ENCODE results near the gene MFAP3L.

The MFAP3L gene

DNA sequence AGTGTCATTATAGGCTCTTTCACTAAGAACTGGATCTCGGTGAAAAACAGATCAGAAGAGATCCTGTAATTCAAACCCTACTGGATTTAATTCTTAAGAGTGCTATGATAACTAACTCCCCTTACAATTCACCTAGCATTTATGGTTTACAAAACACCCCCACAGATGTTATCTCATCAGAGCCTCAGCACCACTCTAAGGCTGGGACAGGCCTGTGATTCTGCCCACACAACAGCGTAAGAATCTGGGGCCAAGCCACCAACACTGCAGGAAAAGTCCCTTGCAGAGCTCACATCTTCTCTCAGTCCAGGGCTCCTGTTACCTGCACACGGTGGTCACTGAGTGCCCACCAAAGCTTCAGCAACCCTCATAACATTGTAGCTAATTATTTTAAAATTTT, 8.9 kb downstream of the MFAP3L start:
- no peak for DNase-seq

DNA sequence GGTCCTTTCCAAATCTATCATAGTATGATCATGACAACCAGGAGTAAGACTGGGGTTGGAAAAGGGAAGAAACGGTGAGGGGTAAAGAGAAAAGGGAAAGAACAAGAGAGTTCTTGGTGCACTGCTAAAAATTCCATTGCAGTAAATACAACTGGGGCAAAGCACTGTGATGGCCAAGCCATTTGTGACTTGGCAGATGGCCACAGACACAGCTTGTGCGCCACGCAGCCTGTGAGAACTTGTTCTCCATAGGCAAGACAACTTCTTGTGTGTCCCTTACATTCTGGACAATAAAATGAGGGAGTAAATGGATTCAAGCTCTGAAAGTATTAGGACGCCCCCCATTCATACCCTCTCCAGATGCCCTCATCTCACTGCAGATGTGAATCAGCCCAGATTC, 10.9 kb downstream of the MFAP3L start:
- DNase-seq: no peak

DNA sequence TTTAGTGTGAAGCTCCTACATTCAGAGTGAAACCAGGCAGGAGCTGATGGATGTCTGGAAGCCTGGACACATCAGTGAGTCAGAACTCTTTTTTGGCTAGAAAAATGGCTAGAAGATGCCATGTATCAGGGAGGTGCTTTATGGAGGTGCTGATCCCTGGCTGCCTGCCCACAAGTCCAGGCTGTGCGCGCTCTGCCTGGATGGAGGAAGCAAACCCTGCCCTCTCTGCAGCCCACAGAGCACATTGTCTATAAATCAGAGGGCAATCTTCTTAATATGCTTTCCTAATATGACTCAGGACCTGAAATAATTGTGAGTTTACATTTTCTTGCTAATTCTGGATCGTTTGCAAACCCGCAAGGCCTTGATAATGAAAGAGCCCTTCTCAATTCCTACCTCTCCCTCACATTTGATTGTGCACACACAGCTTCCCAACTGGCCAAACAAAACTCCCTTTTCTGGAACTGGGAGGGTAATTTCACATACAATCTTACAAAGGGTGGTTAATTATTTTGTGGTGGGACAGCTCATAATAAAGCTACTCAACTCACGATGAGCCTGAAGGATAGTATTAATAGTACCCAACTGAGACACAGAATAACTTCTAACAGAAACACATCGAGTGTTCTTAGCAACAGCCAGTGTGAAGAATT, 11.7 kb downstream of the MFAP3L start:
- no peak for DNase-seq

DNA sequence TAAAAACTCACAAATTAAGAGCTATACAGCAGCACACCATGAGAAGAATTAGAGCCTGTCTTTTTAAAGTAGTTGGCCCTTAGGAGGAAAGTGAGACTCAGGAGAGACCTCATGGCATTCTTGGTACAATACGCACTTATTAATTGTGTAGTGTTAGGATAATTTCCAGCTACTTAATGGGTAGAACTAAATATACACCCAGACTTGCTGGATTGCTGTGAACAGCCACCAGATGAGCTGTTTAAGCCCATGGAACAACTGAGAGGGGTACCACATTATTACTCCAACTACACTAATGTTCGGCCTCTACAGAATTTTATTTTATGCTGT, 13.6 kb downstream of the MFAP3L start:
- no peak for DNase-seq

DNA sequence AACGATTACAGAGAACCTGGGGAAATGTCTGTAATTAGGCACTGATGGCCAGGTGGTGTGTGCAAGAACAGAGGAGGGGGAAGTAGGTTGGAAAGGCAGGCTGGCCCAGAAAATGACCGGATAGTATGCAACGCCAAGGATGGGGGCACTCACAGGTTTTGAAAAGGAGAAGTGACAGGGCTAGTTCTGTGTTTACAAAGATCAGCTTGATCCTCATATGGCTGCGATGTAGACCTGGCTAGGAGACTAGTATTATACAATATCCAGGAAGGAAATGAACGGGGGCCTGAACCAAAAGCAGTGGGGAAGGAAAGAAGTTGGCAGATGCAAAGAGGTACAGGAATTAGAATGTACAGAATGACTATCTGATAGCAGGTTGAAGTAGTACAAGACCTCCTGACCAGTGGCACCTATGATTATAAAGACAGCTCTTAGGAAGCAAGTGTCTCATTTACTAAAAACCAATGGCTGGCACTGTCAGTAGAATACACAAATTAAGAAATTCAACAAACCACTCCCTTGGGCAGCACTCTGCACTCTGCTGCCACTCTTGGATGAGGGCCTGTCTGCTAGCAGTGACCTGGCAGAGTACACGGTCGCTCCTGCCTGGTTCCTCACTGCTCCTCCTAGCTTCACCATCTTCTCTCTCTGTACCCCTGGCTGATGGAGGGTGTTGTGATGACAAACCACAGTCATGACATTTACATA, 14.1 kb downstream of the MFAP3L start:
- no peak for DNase-seq

DNA sequence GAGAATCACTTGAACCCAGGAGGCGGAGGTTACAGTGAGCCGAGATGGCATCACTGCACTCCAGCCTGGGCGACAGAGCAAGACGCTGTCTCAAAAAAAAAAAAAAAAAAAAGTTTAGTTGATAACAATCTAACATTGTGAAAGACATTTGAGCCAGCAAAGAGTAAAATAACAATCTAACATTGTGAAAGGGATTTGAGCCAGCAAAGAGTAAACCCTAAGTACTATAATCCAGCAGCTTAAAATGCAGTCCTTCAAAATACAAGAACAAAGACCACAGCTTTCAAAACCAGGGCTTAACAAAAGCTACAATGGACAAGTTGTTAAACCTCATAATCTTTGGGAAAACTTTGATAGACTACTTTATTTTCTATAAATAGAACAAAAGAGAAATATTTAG, 16.9 kb downstream of the MFAP3L start:
- DNase-seq: no peak

DNA sequence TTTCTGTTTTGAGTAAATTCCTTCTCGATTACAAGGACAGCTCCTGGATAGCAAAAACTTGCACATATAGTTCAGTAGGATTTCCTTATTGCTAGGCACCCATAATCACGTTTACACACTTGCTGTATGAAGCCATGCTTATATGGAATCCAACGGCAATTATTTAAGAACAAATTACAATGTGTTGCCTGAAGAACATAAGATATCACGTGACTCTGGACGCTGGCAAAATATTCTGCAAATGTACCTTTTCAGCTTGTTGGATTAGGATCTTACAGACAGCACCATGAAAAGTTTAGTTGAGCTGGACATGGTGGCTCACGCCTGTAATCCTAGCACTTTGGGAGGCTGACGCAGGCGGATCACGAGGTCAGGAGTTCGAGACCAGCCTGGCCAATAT, 17.4 kb downstream of the MFAP3L start:
- DNase-seq: no peak

GRCh38 chr4:170008371-170008770, 17.8 kb downstream of the MFAP3L start:
- DNase-seq: no peak

GRCh38 chr4:170007113-170007512, 19.1 kb downstream of the MFAP3L start:
- DNase-seq: no peak

GRCh38 chr4:170005472-170005871, 20.7 kb downstream of the MFAP3L start:
- no peak for DNase-seq

- no peak for DNase-seq
Observed at GRCh38 chr4:170004651-170005295, 21.4 kb downstream of the MFAP3L start.

DNA sequence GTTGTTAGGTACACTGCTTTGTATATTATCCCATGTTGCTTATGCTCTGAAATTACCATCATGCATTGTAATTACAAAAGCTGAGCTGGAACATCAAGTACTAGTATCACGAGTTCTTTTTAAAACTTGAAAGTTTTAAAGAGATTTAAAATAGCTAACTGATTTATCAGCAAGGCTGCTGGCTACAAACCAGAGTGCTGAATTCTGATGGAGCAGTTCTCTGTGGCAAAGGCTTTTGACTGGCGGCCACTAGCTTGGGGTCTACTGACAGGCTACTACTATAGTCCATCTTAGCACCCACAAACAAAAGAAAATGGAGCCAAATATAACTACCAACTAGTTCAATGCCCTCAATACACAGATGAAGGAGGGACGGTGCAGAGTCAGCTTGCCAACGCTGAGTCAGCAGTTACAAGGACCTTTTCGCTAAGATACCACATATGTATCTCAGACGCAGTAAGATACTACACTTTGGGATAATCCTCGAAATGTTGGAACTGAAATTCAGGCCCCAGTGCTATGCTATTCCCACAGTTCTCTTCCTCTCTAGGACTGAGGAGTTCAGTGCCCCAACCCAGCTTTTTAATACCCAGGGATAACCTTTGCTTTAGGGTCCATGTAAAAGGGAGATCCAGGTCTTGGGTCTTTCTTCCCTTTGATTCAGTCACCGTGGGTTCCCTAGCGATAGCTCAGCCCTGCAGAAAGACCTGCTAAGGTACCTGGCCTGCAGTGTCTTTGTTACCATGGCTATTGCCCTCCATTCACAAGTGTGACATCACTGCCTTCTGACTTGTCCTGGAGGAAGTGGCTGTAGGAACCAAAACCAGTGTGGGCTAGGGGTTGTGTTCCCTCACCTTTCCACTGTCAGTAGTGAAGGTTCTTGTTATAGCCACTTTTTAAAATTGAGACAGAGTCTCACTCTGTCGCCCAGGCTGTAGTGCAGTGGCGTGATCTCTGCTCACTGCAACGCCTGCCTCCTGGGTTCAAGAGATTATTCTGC, 22.8 kb downstream of the MFAP3L start:
- DNase-seq: no peak

- no peak for DNase-seq
Observed at GRCh38 chr4:170001745-170002267, 24.4 kb downstream of the MFAP3L start.

DNA sequence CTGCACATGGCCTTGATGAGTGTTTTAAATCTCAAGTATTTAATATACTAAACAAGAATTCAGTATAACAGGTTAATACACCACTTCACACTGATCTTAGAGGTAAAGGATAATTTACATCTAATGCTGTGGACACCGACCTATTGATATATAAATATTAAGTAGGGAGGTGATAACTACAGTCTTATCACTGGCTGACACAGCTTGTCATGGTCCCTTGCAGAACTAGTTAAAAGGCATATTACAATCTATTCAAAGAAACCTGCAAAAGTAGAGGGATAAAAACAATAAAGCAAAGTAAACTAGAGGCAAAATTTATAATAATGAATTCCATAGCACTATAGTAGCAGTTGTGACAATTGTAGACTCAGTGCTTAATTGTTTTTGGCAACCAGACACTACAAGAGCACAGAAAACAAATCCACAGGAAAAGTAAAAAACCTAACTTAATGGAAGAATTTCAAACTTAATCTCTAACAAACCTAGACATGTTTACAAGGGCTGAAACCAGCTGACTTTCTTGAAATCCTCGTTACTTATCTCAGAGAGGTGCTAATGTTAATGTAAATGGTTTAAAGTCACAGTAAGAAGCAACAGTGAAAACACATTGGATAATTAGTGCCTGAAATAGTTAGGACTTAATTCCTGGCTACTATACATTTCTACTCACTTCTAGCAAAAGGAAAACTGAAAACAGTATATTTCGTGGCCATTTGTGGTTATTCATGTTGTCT, 25.0 kb downstream of the MFAP3L start:
- no peak for DNase-seq

GRCh38 chr4:169999923-170000322, 26.3 kb downstream of the MFAP3L start:
- no peak for DNase-seq

- no peak for DNase-seq
Observed at GRCh38 chr4:169998981-169999380, 27.2 kb downstream of the MFAP3L start.

- DNase-seq: no peak
Observed at GRCh38 chr4:169996379-169997240, 29.6 kb downstream of the MFAP3L start.

GRCh38 chr4:169993531-169993930, 32.7 kb downstream of the MFAP3L start:
- no peak for DNase-seq

DNA sequence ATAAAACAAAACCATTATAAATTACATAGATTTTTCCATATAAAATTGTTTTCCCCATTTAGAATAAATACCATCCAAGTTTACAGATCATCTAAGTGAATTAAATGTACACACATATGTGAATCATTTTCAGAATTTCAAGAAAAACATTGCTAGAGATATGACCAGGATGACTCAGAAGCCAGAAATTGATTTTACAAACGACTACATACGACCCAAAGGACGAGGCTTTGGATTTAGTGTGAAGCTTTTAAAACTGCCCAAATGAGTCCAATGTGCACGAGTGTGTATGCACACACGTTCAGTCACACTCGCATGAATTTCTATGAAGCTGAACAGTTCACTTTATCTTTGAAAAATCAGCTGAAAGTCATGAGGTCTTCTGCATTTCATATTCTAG, 37.9 kb downstream of the MFAP3L start:
- no peak for DNase-seq

DNA sequence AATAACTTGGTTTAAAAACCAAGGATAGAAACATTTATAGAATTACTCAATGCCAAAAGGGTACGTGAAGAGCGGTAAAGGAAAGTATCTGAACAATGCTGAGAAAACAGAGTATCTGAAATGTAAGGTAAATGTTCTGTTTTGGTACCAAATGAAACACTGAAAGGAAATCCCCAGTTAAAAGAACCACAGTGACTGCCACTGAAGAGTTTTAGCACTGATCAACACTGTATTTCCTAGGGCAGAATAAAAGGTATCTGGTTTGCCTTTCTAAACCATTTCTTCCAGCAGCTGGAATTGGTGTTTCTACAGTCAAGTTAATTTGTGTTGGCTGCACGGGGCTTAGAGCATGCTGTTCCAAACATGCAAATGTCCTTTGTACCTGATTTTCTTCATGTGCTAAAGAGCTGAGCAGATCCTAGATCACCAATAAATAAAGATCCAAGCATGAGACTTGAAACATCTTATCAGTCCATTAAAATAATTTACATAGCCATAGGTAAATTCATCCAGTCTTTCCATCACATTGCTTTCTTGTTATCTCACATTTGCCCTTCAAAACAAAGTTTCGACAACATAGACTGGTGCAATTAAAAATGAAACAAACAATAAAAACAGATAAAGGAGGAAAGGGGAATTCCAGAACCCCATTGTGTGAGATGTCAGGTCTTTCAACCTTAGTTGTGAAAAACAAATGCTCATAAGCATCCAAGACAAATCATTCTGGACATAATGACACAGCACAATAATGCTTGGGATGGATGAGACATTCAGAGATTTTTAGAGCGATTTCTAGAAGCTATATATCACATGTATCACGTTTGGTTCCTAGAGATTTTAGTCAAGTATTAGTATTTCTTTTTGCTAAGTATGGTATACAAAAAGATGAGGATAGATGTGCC, 38.6 kb downstream of the MFAP3L start:
- DNase-seq: no peak
